Aorta (tissue), 5 donors: ENCODE results near the gene ARID1B. TPM values are rescaled to one million over a fixed set of nuclear protein-coding genes. Genes with fewer than 3 reads are reported as not detected.

Experiments
- ATAC-seq: fragments of 200-7000 bp; cut with Tn5 transposase; one replicate; pipeline ENCODE4 v1.9.1; 2022; ENCODE audit warnings: moderate library complexity; ENCODE audit not compliant: low FRiP score
- DNase-seq, 2 donors: peaks; one replicate each; pipeline ENCODE4 v3.0.0-alpha.2; 2020
- H3K27ac ChIP-seq, 2 donors: one replicate each; pipeline ENCODE4 v1.5.1; 2013; ENCODE audit warnings: low read length in 2 of 2, mild to moderate bottlenecking in 2 of 2, moderate library complexity in 2 of 2, control low read depth in 1 of 2, inconsistent platforms in 1 of 2, low read depth in 1 of 2
- H3K27me3 ChIP-seq, 2 donors: one replicate each; pipeline ENCODE4 v1.6.1; 2013; ENCODE audit warnings: control low read depth in 1 of 2, low read length in 1 of 2, mild to moderate bottlenecking in 1 of 2, moderate library complexity in 1 of 2; ENCODE audit not compliant: insufficient read depth in 2 of 2, control insufficient read depth in 1 of 2
- H3K36me3 ChIP-seq, 2 donors: one replicate each; pipeline ENCODE4 v1.6.1; 2013; ENCODE audit warnings: control low read depth in 1 of 2, low read length in 1 of 2, mild to moderate bottlenecking in 1 of 2; ENCODE audit not compliant: insufficient read depth in 2 of 2, control insufficient read depth in 1 of 2
- H3K4me1 ChIP-seq, 2 donors: one replicate each; pipeline ENCODE4 v1.6.1; 2013; ENCODE audit warnings: low read length in 2 of 2, control low read depth in 1 of 2, mild to moderate bottlenecking in 1 of 2, moderate library complexity in 1 of 2; ENCODE audit not compliant: insufficient read depth in 2 of 2, control insufficient read depth in 1 of 2
- H3K4me3 ChIP-seq, 2 donors: one replicate each; pipeline ENCODE4 v1.5.1; 2013; ENCODE audit warnings: low read length in 2 of 2, control low read depth in 1 of 2, mild to moderate bottlenecking in 1 of 2
- H3K9me3 ChIP-seq: one replicate; pipeline ENCODE4 v1.6.1; 2013; ENCODE audit warnings: mild to moderate bottlenecking, low read length; ENCODE audit not compliant: control insufficient read depth
- WGBS, 2 donors: extraction: QIAGEN DNeasy Blood & Tissue Kit; methylation state at CpG; one replicate each; pipeline ENCODE4 v1.1.7; 2013; 5-methylcytosine and 5-hydroxymethylcytosine counted together
- intact Hi-C, 2 donors: fragments of 100-400 bp; cut with DNase I; formaldehyde crosslinking; loops; one replicate each; pipeline versions ENCODE4 v1.14.2 to v1.15.0; 2022
- polyA plus RNA-seq, 2 donors: library from polyadenylated mRNA; stranded (reverse); fragments of 200-250 nt; gene quantifications; one replicate each; pipeline ENCODE4 v1.2.3, GENCODE V29; 2013
- total RNA-seq, 2 donors: library from RNA; stranded (reverse); fragmentation: NEBNext Ultra II Directional; extraction: Animal tissue kit (Norgen Biotek cat#: 25700); gene quantifications; one replicate each; pipeline ENCODE4 v1.2.1, GENCODE V29; 2021
- donor health status: healthy with polysubstance abuse.
- donor health status: Bipolar disorder and iron deficiency.
- donor health status: DM: no; HTN: no; CAD: no.
- donor health status: DM: no; HTN: no; CAD: no.
- donor health status: DM: yes; HTN: yes; CAD: no.

The ARID1B gene
- total and polyA plus RNA-seq, 4 donors, result 6.5 to 143 (median 54.5) TPM

DNA sequence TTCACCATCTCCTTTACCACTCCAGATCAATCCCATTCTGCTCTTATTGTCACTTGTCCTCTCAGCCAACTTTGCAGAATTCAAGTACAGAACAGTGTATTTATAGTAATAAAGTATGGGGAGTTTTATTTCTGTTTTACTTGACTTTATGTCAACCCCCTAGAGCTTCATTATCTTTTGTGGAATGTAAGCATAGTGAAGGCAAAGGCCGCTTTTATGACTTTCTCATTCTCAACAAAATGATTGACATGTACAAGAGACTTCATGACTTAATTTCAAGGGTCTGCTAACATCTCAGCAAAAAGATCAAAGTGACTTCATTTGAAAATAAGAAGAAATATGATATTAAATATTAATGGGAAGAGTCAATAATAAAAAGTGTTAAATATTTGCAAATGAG is 28.7 kb upstream of the ARID1B start:
- Histone ChIP-seq H3K4me1 (no peaks in the 10 kb centered on the region), H3K27me3 (no peaks in the 10 kb centered on the region), H3K4me3 (no peak overlapping the region), H3K9me3 (no peaks in the 10 kb centered on the region), H3K36me3 (no peaks in the 10 kb centered on the region), H3K27ac (no peak overlapping the region)
- ATAC-seq, result no peak
- intact Hi-C loops, result no loop called here
- DNase-seq, result no peak
- WGBS, 2 donors, result 97 to 99% methylated on average over 1 of the region's 1 CpG

DNA sequence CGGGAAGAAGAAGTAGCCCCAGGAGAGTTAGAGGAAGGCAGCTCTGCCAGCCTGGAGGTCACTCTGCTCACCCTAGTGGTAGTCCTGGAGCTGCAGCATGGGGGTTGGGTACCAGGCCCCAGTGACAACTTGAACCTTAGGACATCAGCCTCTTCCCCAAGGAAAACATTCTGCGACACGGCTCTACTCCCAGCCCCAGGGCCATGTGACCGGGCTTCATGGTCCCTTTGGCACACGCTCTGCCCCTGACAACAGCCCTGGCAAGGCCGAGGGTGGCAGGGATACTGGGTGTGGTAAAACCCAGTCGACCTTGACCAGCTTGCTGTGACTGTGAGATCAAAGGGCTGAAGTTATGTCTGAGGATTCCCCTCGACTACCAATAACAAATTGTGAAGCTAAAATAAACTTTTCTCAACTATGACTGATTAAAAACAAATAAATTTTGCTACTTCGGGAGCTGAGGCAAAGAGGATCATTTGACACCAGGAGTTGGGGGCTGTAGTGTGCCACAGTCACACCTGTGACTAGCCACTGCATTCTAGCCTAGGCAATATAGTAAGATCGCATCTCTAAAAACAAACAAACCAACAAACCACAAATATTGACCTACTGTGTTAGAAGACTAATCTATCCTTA is 24.4 kb upstream of the ARID1B start:
- no peak overlapping the region for H3K27ac ChIP-seq
- WGBS, 2 donors, result 53 to 55% methylated on average over 10 of the region's 10 CpGs
- no peaks in the 10 kb centered on the region for H3K27me3 ChIP-seq
- ATAC-seq (no peak), DNase-seq (peak in 1 of 2 donors; percentile 51)
- H3K4me3 ChIP-seq, result no peak overlapping the region
- no peaks in the 10 kb centered on the region for H3K9me3 ChIP-seq
- intact Hi-C loops, result no loop called here
- H3K36me3 ChIP-seq, result no peaks in the 10 kb centered on the region
- H3K4me1 ChIP-seq, result no peaks in the 10 kb centered on the region

DNA sequence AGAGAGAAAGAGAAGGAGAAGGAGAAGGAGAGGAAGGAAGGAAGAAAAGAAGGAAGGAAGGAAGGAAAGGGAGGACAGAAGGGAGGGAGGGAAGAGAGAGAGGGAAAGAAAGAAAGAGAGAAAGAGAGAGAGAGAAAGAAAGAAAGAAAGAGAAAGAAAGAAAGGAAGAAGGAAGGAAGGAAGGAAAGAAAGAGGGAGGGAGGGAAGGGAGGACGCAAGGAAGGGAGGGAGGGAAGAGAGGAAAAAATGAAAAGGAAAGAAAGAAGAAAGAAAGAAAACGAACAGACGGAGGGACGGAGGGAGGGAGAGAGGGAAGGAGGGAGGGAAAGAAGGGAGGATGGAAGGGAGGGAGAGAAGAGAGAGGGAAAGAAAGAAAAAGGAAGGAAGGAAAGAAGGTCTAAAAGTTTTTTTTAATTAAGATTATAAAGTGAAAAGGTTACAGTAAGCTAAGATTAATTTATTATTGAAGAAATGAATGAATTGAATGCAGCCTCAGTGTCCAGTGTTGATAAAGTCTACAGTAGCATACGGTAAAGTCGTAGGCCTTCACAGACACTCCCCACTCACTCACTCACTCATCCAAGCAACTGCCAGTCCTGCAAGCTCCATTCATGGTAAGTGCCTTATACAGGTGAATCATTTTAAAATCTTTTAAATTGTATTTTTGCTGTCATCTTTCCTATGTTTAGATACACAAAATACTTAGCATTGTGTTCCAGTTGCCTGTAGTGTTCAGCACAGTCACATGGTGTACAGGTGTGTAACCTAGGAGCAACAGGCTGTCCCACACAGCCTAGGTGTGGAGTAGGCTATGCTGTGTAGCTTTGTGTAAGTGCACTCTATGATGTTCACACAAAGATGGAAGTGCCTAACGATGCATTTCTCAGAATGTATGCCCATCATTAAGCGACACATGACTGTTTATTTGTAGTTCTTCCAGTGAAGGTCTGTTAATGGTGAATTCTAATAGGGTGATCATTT is 20.3 kb upstream of the ARID1B start:
- H3K9me3 ChIP-seq, result no peaks in the 10 kb centered on the region
- DNase-seq (no peak), ATAC-seq (no peak)
- H3K36me3 ChIP-seq, result no peaks in the 10 kb centered on the region
- no peak overlapping the region for H3K4me3 ChIP-seq
- H3K27ac ChIP-seq, result no peak overlapping the region
- 92 to 93% methylated on average over 8 of the region's 8 CpGs for WGBS, 2 donors
- H3K4me1 ChIP-seq, result no peaks in the 10 kb centered on the region
- no peaks in the 10 kb centered on the region for H3K27me3 ChIP-seq
- intact Hi-C loops, result no loop called here

DNA sequence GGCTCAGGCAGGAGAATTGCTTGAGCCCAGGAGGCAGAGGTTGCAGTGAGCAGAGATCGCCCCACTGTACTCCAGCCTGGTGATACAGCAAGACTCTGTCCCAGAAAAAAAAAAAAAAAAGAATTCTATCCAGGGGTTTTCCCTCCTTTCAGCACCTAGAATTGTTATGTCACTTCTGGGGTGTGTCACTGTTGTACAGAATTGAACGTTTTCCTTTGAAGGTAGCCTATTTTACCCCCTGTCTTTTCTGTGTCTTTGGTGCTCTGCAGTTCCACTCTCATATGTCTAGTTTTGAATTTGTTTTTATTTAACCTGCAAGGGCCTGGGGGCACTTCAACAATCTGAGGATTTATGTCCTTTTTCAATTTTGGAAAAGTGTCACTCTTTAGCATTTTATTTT is 19.3 kb upstream of the ARID1B start:
- Histone ChIP-seq H3K27ac (no peak overlapping the region), H3K9me3 (no peaks in the 10 kb centered on the region), H3K4me1 (no peaks in the 10 kb centered on the region), H3K27me3 (no peaks in the 10 kb centered on the region), H3K36me3 (no peaks in the 10 kb centered on the region), H3K4me3 (no peak overlapping the region)
- WGBS, 2 donors, result 73 to 83% methylated on average over 2 of the region's 2 CpGs
- ATAC-seq, result no peak
- DNase-seq, result no peak
- intact Hi-C loops, result no loop called here

- no peaks in the 10 kb centered on the region for H3K27me3 ChIP-seq
- H3K36me3 ChIP-seq, result no peaks in the 10 kb centered on the region
- intact Hi-C loops, result loop anchor here in 1 of 2 donors (5.0 kb wide), 1 partner anchor 198 kb away; no protein-coding TSS in a partner anchor
- no peaks in the 10 kb centered on the region for H3K4me1 ChIP-seq
- no peak overlapping the region for H3K4me3 ChIP-seq
- DNase-seq, result no peak
- H3K9me3 ChIP-seq, result no peaks in the 10 kb centered on the region
- H3K27ac ChIP-seq, result no peak overlapping the region
- WGBS, 2 donors, result 89 to 90% methylated on average over 4 of the region's 4 CpGs
- no peak for ATAC-seq
Measured at GRCh38 chr6:156760377-156760776, 16.8 kb upstream of the ARID1B start.

- Histone ChIP-seq H3K9me3 (no peaks in the 10 kb centered on the region), H3K36me3 (no peaks in the 10 kb centered on the region), H3K27ac (no peak overlapping the region), H3K4me3 (no peak overlapping the region), H3K4me1 (no peaks in the 10 kb centered on the region), H3K27me3 (no peaks in the 10 kb centered on the region)
- no peak for ATAC-seq
- no peak for DNase-seq
- 91 to 93% methylated on average over 7 of the region's 7 CpGs for WGBS, 2 donors
- intact Hi-C loops, result loop anchor here in 1 of 2 donors (5.0 kb wide), 1 partner anchor 200 kb away; no protein-coding TSS in a partner anchor
Measured at GRCh38 chr6:156762547-156762946, 14.6 kb upstream of the ARID1B start.

- Histone ChIP-seq H3K9me3 (no peaks in the 10 kb centered on the region), H3K36me3 (no peaks in the 10 kb centered on the region), H3K4me1 (no peaks in the 10 kb centered on the region), H3K27ac (no peak overlapping the region), H3K4me3 (no peak overlapping the region), H3K27me3 (no peaks in the 10 kb centered on the region)
- WGBS, 2 donors, result 97 to 98% methylated on average over 10 of the region's 10 CpGs
- ATAC-seq (no peak), DNase-seq (no peak)
- intact Hi-C loops, result no loop called here
Measured at GRCh38 chr6:156765117-156765516, 12.1 kb upstream of the ARID1B start.

DNA sequence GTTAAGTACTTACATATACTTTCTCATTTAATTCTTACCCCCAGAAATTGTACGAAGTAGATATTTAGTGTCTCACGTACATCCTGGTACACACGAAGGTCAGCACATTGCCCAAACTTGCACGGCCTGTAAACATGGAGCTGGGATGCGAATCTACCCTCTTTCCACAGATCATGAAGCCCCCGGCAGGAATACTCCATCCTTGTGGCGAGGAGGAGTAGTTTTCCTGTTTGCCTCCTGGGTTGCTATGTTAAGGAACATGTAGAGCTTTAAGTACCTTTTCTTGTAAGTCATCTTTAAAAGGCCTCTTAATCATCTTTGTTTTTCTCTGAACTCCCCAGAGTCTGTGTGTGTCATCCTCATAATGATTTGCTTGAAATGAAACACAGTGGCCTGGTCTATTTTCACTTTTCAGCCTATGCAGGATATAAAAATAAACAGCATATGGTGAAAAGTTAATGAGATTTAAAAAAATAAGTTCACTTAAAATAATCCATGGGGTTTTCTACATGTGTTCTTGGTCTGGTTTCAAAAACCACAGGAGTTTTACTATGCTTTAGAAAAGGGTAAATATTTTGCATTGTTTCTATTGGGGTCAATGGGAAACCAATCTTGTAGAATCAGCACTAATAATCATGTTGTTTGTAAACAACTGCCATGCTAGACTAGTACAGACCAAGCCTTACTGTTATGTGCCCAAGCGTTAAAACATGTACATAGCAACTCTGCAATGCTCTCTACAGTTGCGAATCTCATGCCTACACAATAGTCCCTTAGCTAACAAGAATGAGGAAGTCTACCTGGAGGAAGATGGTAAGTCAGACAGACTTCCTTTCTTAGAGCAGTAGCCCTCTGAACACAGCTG is 9.3 kb upstream of the ARID1B start:
- Histone ChIP-seq H3K9me3 (no peaks in the 10 kb centered on the region), H3K4me1 (no peaks in the 10 kb centered on the region), H3K27me3 (no peaks in the 10 kb centered on the region), H3K36me3 (no peaks in the 10 kb centered on the region), H3K4me3 (no peak overlapping the region), H3K27ac (no peak overlapping the region)
- intact Hi-C loops, result no loop called here
- DNase-seq, result no peak
- WGBS, 2 donors, result 90 to 92% methylated on average over 9 of the region's 9 CpGs
- ATAC-seq, result no peak
